GM12891 (cell line): Measurements from ENCODE around the gene CACNB4.

ENCODE experiments used
- POLR2A ChIP-seq: IDR thresholded peaks from 2 replicates; pipeline ENCODE4 v1.6.1; 2011; ENCODE audit warnings: low read depth, low read length, control low read depth
- POLR2AphosphoS5 ChIP-seq: IDR thresholded peaks from 2 replicates; pipeline ENCODE4 v1.6.1; 2011; ENCODE audit warnings: low read depth, low read length, control low read depth
- TAF1 ChIP-seq: IDR thresholded peaks from 2 replicates; pipeline ENCODE4 v1.6.1; 2011; ENCODE audit warnings: low read depth, low read length, control low read depth

DNA sequence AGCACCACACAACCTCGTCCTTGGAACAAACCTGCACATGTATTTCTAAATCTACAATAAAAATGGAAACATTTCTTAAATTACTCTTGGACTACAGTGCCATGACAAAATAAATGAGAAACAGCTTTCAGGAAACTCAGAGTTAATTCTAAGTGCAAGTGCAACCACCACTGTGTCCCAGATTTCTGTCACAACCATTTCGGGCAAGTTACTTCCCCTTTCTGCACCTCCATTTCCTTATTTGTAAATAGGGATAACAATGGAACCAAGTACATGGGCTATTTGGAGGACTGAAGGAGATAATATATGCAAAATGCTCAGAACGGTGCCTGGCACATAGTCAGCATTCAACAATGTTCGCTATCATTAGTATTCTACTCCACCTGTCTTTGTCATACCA lies 93.2 kb downstream of the CACNB4 start:
- no peak for TF ChIP-seq POLR2A
- TF ChIP-seq TAF1, result no peak
- no peak for TF ChIP-seq POLR2AphosphoS5
